ENCODE results near the gene SDHA. TPM values are rescaled to one million over a fixed set of nuclear protein-coding genes. Genes with fewer than 3 reads are reported as not detected.

The SDHA gene
- total and polyA plus RNA-seq, 9 of the 15 experiments (the other 6 are each of a cell fraction or from before 2014, with no cell fraction given) = 82.9 to 191 (median 130) TPM

GRCh38 chr5:180286-180918 lies 37.7 kb upstream of the SDHA start (continued):
- no peak for TF ChIP-seq RNF2 (IDR thresholded peaks at IDR 0.05)
- TF ChIP-seq XRCC3 (IDR thresholded peaks at IDR 0.05) = no peak
- TF ChIP-seq LEF1 (IDR thresholded peaks at IDR 0.05) = no peak
- TF ChIP-seq MCM7 (IDR thresholded peaks at IDR 0.05) = no peak

DNA sequence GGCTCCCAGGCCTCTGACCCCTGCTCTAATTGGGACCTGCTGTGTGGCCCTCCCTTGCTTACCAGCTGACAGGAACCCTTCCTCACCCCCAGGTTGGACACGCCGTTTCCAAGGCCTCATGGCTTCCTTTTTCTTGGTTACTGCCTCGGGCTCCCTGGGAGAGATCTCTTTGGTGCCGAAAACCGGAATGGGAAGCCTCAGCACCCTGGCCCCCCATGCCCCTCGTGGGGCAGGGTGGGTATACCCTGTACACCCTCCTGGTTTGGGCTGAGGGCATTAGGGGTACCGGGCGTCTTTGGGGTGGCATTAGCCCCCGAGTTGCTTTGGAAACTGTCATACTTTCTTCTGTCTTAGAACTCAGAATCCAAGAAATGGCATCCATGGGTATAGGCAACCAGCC lies 37.0 kb upstream of the SDHA start:
- CTCF ChIA-PET (ENCODE audit: low intra/inter-chr PET ratio) = no interaction called here
- in situ Hi-C loops (cut with MboI) (no loop called here), intact Hi-C loops (cut with micrococcal nuclease) (no loop called here)
- WGBS (ENCODE audit: insufficient coverage, low coverage, missing lambda C conversion rate) = 1% methylated on average over 9 of the region's 9 CpGs
- H3K79me2 ChIP-seq (ENCODE audit: control insufficient read depth, insufficient read depth, low read length) = no peaks in the 10 kb centered on the region
- no peak overlapping the region for H3K27ac ChIP-seq (ENCODE audit: extremely low read depth, low read depth, low read length)
- ATAC-seq (no peak), FAIRE-seq (no peak), DNase-seq (ENCODE audit: extremely low read depth in 1 of 4, low spot score in 3 of 4) (no peak)
- H3K9me1 ChIP-seq (ENCODE audit: control insufficient read depth, insufficient read depth, low read length) = no peaks in the 10 kb centered on the region
- H2AFZ ChIP-seq (ENCODE audit: low read depth, low read length) = no peak overlapping the region
- H3K4me3 ChIP-seq = no peak overlapping the region
- peaks cover 69 to 79% of the 10 kb centered on the region in 2 experiments for H3K27me3 ChIP-seq (ENCODE audit: control insufficient read depth in 2 of 2, insufficient read depth in 2 of 2, low read length in 2 of 2)
- H3K9me3 ChIP-seq (replicated peaks; ENCODE audit: control insufficient read depth, insufficient read depth, low read depth, low read length) = no peaks in the 10 kb centered on the region
- BruUV-seq (replicated peaks) = no TSS peak
- peaks cover 12% of the 10 kb centered on the region for H4K20me1 ChIP-seq (replicated peaks; ENCODE audit: control insufficient read depth, insufficient read depth, low read length)
- peaks cover 0 to 11% of the 10 kb centered on the region in 2 experiments; a peak in 1 of 5 replicates for H3K4me1 ChIP-seq (replicated peaks in 1 of 2; ENCODE audit: control insufficient read depth in 2 of 2, insufficient read depth in 2 of 2, low read length in 2 of 2)
- H3K4me2 ChIP-seq (ENCODE audit: insufficient read depth, low read length) = no peak overlapping the region
- POLR2A ChIA-PET = no interaction called here
- no peak overlapping the region for H3K9ac ChIP-seq (ENCODE audit: insufficient read depth in 1 of 2, low read depth in 2 of 2, low read length in 2 of 2)
- no peaks in the 10 kb centered on the region for H3K36me3 ChIP-seq (ENCODE audit: control insufficient read depth, insufficient read depth, low read length)
- TF ChIP-seq TARDBP (IDR thresholded peaks at IDR 0.05) (no peak), CEBPZ (IDR thresholded peaks at IDR 0.05; ENCODE audit: borderline replicate concordance, low read depth, low read length) (no peak), YY1 (IDR thresholded peaks at IDR 0.05; ENCODE audit: borderline replicate concordance in 1 of 3, control insufficient read depth in 1 of 3, extremely low read depth in 1 of 3, insufficient read depth in 3 of 3, insufficient read length in 1 of 3, insufficient replicate concordance in 2 of 3, low read depth in 1 of 3, low read length in 2 of 3) (no peak), POLR2G (IDR thresholded peaks at IDR 0.05; ENCODE audit: low read depth, low read length) (no peak), MEF2D (tag; conservative IDR thresholded peaks at IDR 0.05; ENCODE audit: low read depth) (no peak), STAT5A (IDR thresholded peaks at IDR 0.05; ENCODE audit: borderline replicate concordance, low read length) (no peak), PREB (CRISPR knock-in tag; IDR thresholded peaks at IDR 0.05) (no peak), ZNF717 (CRISPR knock-in tag; IDR thresholded peaks at IDR 0.05) (no peak), HNRNPK (IDR thresholded peaks at IDR 0.05; ENCODE audit: low read depth, low read length, poor library complexity, severe bottlenecking) (no peak), MIER1 (IDR thresholded peaks at IDR 0.05; ENCODE audit: low read depth) (no peak)
- TF ChIP-seq, protein P1, sequence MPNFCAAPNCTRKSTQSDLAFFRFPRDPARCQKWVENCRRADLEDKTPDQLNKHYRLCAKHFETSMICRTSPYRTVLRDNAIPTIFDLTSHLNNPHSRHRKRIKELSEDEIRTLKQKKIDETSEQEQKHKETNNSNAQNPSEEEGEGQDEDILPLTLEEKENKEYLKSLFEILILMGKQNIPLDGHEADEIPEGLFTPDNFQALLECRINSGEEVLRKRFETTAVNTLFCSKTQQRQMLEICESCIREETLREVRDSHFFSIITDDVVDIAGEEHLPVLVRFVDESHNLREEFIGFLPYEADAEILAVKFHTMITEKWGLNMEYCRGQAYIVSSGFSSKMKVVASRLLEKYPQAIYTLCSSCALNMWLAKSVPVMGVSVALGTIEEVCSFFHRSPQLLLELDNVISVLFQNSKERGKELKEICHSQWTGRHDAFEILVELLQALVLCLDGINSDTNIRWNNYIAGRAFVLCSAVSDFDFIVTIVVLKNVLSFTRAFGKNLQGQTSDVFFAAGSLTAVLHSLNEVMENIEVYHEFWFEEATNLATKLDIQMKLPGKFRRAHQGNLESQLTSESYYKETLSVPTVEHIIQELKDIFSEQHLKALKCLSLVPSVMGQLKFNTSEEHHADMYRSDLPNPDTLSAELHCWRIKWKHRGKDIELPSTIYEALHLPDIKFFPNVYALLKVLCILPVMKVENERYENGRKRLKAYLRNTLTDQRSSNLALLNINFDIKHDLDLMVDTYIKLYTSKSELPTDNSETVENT (CRISPR knock-in tag; IDR thresholded peaks at IDR 0.05) = no peak

Data from K562 (cell line).